ENCODE measurements around the gene CST5.

DNA sequence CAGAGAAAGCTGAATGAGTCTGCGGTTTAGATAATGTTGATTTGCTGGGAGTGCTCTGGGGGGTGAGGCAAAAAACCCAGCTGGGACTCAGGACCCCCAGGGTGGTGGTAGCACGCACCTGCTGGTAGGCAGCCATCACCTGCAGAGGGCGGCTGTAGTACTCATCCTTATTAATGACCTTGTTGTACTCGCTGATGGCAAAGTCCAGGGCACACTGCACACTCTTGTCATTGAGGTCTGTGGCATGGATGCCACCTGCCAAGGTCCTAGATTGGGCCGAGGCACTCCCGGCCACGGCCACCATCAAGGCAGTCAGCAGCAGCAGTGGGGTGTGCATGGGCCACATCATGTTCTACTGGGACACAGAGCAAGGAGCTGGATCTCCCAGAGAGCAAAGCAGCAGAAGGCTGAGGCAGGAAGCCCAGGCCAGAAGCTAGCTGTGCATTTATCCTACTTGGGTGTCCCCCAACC, at the start of gene CST5:
- TF ChIP-seq POLR2AphosphoS5 (IDR thresholded peaks at IDR 0.05) (no peak), POLR2A (IDR thresholded peaks at IDR 0.05) (no peak)
- TF ChIP-seq, protein P1, sequence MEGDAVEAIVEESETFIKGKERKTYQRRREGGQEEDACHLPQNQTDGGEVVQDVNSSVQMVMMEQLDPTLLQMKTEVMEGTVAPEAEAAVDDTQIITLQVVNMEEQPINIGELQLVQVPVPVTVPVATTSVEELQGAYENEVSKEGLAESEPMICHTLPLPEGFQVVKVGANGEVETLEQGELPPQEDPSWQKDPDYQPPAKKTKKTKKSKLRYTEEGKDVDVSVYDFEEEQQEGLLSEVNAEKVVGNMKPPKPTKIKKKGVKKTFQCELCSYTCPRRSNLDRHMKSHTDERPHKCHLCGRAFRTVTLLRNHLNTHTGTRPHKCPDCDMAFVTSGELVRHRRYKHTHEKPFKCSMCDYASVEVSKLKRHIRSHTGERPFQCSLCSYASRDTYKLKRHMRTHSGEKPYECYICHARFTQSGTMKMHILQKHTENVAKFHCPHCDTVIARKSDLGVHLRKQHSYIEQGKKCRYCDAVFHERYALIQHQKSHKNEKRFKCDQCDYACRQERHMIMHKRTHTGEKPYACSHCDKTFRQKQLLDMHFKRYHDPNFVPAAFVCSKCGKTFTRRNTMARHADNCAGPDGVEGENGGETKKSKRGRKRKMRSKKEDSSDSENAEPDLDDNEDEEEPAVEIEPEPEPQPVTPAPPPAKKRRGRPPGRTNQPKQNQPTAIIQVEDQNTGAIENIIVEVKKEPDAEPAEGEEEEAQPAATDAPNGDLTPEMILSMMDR (IDR thresholded peaks at IDR 0.05) = no peak

All from prostate gland (tissue), 2 donors.